ENCODE results near the gene USP14.
"Not testable (repeated sequence)": the region's sequence is repeated elsewhere in the genome, so short reads cannot be mapped to it uniquely, and the experiment has no call there.

The USP14 gene

DNA sequence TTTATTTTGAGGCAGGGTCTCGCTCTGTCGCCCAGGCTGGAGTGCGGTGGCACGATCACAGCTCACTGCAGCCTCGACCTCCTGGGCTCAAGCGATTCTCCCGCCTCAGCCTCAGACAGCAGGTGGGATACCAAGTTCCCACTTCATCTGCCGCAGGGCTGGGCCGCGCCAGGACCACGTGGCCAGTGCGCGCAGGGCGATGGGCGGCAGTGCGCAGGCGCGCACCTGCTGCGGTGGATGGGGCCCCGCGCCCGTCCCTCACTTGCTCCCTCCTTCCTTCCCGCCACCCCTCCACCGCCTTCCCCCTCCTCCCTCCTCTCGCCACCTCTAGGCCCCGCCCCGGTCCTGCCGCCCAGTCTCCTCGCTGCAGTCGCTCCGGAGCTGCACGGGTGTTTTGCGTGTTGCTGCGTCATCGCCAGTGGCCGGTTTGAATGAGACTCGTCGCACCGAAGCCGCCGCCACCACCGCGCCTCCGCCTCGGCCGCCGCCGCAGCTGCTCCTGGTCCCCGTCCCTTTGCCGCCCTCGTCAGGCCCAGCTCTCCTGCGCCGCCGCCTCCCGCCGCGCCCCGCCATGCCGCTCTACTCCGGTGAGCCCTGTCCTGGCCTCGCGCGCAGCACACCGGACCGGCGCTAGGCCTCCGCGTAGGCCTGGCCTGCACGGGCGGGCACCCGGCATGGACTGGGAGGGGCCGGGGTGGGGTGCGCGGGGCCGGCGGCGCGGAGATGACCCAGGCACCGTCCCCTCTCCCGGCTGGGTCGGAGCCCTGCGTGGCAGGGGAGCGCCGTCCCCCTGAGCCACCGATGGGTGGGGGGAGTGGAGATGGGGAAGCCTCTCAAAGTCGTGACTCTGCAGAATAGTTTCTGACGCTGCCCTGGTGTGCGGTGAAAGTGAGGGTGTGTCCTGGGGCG lies at the start of gene USP14:
USP14 (plus strand) TSS at position 430 of the 909 bp plus-strand sequence; CDS start at position 572, 142 bp downstream.
- peak; percentile 97 for DNase-seq
- peaks cover 2% of the 10 kb centered on the region for H3K9me3 Mint-ChIP-seq
- peaks cover 32% of the 10 kb centered on the region for H3K36me3 Mint-ChIP-seq (ENCODE audit: low read depth)
- no peaks in the 10 kb centered on the region for H3K27me3 Mint-ChIP-seq
- peak within 1 kb of the TSS; percentile 93 for H3K4me3 Mint-ChIP-seq
- H3K27ac Mint-ChIP-seq: peak within 1 kb of the TSS; percentile 97
- H3K4me1 Mint-ChIP-seq (ENCODE audit: low read depth): peaks cover 44% of the 10 kb centered on the region

DNA sequence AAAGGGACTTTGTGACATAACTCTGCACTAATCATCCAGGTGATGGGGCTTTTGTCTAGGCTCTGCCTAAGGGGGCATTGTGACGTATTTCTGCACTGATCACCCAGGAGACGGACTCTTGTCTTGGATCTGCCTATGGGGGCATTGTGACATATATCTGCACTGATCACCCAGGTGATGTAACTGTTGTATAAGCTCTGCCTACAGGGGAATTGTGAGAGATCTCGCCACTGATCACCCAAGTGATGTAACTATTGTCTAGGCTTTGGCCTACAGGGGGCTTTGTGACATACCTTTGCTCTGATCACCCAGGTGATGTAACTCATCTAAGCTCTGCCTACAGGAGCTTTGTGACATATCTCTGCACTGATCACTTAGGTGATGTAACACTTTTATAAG lies 49.7 kb upstream of the USP14 start:
- peaks cover 12% of the 10 kb centered on the region for H3K4me1 Mint-ChIP-seq (ENCODE audit: low read depth)
- not testable (repeated sequence) for H3K4me3 Mint-ChIP-seq

DNA sequence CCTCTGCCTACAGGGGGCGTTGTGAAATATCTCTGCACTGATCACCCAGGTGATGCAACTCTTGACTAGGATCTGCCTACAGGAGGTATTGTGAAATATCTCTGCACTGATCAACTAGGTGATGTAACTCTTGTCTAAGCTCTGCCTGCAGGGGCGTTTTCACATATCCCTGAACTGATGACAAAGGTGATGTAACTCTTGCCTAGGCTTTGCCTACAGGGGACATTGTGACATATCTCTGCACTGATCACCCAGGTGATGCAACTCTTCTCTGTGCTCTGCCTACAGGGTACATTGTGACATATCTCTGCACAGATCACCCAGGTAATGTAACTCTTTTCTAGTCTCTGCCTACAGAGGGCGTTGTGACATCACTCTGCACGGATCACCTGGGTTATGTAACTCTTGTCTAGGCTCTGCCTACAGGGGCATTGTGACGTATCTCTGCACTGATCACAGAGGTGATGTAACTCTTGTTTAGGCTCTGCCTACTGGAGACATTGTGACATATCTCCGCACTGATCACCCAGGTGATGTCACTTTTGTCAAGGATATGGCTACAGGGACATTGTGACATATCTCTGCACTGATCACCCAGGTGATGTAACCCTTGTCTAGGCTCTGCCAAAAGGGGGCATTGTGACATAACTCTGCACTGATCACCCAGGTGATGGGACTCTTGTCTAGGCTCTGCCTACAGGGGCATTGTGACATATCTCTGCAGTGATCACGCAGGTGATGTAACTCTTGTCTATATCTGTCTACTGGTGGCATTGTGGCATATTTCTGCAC lies 49.0 kb upstream of the USP14 start:
- H3K9me3 Mint-ChIP-seq: peaks cover 26% of the 10 kb centered on the region
- H3K4me3 Mint-ChIP-seq; H3K27ac Mint-ChIP-seq; H3K36me3 Mint-ChIP-seq (ENCODE audit: low read depth); H3K27me3 Mint-ChIP-seq; DNase-seq: not testable (repeated sequence)
- peaks cover 10% of the 10 kb centered on the region for H3K4me1 Mint-ChIP-seq (ENCODE audit: low read depth)

More for the DNA sequence above, 49.7 kb upstream of the USP14 start:
- not testable (repeated sequence) for DNase-seq; H3K27me3 Mint-ChIP-seq; H3K36me3 Mint-ChIP-seq (ENCODE audit: low read depth); H3K27ac Mint-ChIP-seq
- peaks cover 26% of the 10 kb centered on the region for H3K9me3 Mint-ChIP-seq

- H3K36me3 Mint-ChIP-seq (ENCODE audit: low read depth); H3K4me3 Mint-ChIP-seq; H3K27me3 Mint-ChIP-seq; H3K27ac Mint-ChIP-seq; DNase-seq: not testable (repeated sequence)
- H3K9me3 Mint-ChIP-seq: peaks cover 26% of the 10 kb centered on the region
- peaks cover 10% of the 10 kb centered on the region for H3K4me1 Mint-ChIP-seq (ENCODE audit: low read depth)
Measured at GRCh38 chr18:109922-110261, 48.5 kb upstream of the USP14 start.

GRCh38 chr18:110351-111201 lies 47.8 kb upstream of the USP14 start:
- Mint-ChIP-seq H3K4me3 (peak overlapping the region; percentile 70), H3K27ac (peak overlapping the region; percentile 87), H3K9me3 (peaks cover 26% of the 10 kb centered on the region), H3K4me1 (ENCODE audit: low read depth) (peaks cover 10% of the 10 kb centered on the region)
- DNase-seq: peak; percentile 60
- H3K36me3 Mint-ChIP-seq (ENCODE audit: low read depth); H3K27me3 Mint-ChIP-seq: not testable (repeated sequence)

DNA sequence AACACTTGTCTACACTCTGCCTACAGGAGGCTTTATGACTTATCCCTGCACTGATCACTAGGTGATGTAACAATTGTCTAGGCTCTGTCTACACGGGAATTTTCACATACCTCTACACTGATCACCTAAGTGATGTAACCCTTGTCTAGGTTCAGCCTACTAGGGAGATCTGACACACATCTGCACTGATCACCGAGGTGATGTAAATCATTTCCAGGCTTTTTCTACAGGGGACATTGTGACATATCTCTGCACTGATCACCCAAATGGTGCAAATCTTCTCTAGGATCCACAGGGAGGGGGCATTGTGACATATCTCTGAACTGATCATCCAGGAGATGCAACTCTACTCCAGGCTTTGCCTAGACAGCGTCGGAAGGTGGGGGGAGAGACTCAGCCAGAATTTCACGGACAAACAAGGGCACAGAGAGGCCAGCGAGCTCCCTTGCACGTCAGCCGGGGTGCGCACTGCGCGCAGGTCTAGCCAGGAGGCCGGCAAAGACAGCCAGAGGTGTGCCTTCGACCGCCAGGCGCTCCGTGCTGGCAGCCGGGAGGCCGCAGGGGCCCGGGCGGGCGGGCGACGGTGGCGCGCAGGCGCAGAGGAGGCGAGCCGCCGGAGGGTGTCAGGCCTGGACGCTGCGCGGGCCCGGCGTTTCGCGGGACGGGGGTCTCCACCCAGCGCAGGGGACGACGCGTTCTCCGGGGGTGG lies 46.9 kb upstream of the USP14 start:
- Mint-ChIP-seq H3K4me3 (peak overlapping the region; percentile 70), H3K4me1 (ENCODE audit: low read depth) (peaks cover 10% of the 10 kb centered on the region), H3K36me3 (ENCODE audit: low read depth) (peaks cover 4% of the 10 kb centered on the region)

GRCh38 chr18:112015-112733 lies 46.2 kb upstream of the USP14 start:
- peak overlapping the region; percentile 43 for H3K4me3 Mint-ChIP-seq

More for the DNA sequence above, 46.9 kb upstream of the USP14 start:
- peak overlapping the region; percentile 87 for H3K27ac Mint-ChIP-seq
- DNase-seq: peak; percentile 82
- no peaks in the 10 kb centered on the region for H3K27me3 Mint-ChIP-seq
- peaks cover 26% of the 10 kb centered on the region for H3K9me3 Mint-ChIP-seq

DNA sequence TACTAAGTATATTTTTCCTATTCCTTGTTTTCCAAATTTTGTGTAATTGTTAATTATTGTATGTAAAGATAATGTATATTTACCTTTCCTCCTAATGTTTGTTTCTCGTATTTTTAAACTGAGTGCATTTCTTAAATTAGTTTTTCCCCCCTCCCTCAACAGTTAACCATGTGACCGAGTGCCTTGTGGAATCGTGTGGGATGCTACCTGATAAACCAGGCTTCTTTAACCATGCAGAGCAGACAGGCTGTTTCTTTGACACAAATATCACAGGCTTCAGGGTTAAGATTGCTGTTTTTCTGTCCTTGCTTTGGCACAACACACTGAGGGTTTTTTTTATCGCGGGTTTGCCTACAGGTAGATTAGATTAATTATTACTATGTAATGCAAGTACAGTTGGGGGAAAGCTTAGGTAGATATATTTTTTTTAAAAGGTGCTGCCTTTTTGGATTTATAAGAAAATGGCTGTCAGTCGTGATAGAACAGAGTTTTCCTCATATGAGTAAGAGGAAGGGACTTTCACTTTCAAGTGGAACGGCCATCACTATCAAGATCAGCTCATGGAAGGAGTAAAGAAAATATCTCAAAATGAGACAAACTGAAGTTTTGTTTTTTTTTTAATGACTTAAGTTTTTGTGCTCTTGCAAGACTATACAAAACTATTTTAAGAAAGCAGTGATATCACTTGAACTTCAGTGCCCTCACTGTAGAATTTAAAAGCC lies 37.7 kb upstream of the USP14 start:
- H3K27ac Mint-ChIP-seq; DNase-seq; H3K27me3 Mint-ChIP-seq; H3K4me1 Mint-ChIP-seq (ENCODE audit: low read depth); H3K9me3 Mint-ChIP-seq; H3K4me3 Mint-ChIP-seq; H3K36me3 Mint-ChIP-seq (ENCODE audit: low read depth): not testable (repeated sequence)

More at GRCh38 chr18:112015-112733, 46.2 kb upstream of the USP14 start:
- H3K27ac Mint-ChIP-seq; H3K27me3 Mint-ChIP-seq; H3K36me3 Mint-ChIP-seq (ENCODE audit: low read depth): not testable (repeated sequence)
- peak; percentile 40 for DNase-seq
- Mint-ChIP-seq H3K4me1 (ENCODE audit: low read depth) (peaks cover 10% of the 10 kb centered on the region), H3K9me3 (peaks cover 21% of the 10 kb centered on the region)

- Mint-ChIP-seq H3K36me3 (ENCODE audit: low read depth) (no peaks in the 10 kb centered on the region), H3K27me3 (no peaks in the 10 kb centered on the region), H3K4me3 (no peak overlapping the region), H3K4me1 (ENCODE audit: low read depth) (peaks cover 3% of the 10 kb centered on the region), H3K9me3 (peaks cover 3% of the 10 kb centered on the region), H3K27ac (no peak overlapping the region)
- DNase-seq: no peak
Measured at GRCh38 chr18:135045-135444, 23.3 kb upstream of the USP14 start.

- Mint-ChIP-seq H3K4me1 (ENCODE audit: low read depth) (peaks cover 3% of the 10 kb centered on the region), H3K4me3 (no peak overlapping the region), H3K36me3 (ENCODE audit: low read depth) (no peaks in the 10 kb centered on the region), H3K9me3 (no peaks in the 10 kb centered on the region), H3K27ac (no peak overlapping the region), H3K27me3 (no peaks in the 10 kb centered on the region)
- peak; percentile 41 for DNase-seq
Measured at GRCh38 chr18:136433-136832, 21.9 kb upstream of the USP14 start.

GRCh38 chr18:137327-137726 lies 21.0 kb upstream of the USP14 start:
- Mint-ChIP-seq H3K27me3 (no peaks in the 10 kb centered on the region), H3K4me3 (no peak overlapping the region), H3K27ac (no peak overlapping the region), H3K36me3 (ENCODE audit: low read depth) (no peaks in the 10 kb centered on the region), H3K9me3 (no peaks in the 10 kb centered on the region), H3K4me1 (ENCODE audit: low read depth) (peaks cover 3% of the 10 kb centered on the region)
- no peak for DNase-seq

DNA sequence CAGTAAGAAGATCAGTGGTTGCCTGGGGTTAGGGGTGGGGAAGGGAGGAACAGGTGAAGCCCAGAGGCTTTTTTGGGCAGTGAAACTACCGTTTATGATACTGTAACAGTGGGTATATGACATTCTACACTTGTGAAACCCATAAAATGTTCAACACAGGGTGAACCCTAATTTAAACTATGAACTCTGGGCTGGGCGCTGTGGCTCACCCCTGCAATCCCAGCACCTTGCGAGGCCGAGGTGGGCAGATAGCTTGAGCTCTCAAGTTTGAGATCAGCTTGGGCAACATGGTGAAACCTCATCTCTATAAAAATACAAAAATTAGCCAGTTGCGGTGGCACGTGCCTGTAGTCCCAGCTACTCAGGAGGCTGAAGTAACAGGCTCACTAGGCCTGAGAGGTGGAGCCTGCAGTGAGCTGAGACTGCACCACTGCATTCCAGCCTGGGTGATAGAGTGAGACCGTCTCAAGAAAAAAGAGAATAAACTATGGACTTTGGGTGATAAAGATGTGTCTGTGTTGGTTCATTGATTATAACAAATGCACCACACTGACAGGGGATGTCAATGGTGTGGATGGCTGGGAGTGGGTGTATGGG lies 17.6 kb upstream of the USP14 start:
- Mint-ChIP-seq H3K9me3 (no peaks in the 10 kb centered on the region), H3K4me3 (no peak overlapping the region), H3K4me1 (ENCODE audit: low read depth) (peaks cover 3% of the 10 kb centered on the region), H3K36me3 (ENCODE audit: low read depth) (no peaks in the 10 kb centered on the region), H3K27ac (no peak overlapping the region), H3K27me3 (peaks cover 11% of the 10 kb centered on the region)
- no peak for DNase-seq
